HG03039 (cell line): ENCODE measurements around the gene PLP2.

Experiments used
- ATAC-seq: cut with Tn5 transposase; IDR thresholded peaks from one replicate; pipeline ENCODE4 v1.9.1; 2021; ENCODE audit warnings: mild to moderate bottlenecking, moderate library complexity; ENCODE audit not compliant: unreplicated experiment

PLP2 gene

GRCh38 chrX:49186125-49187027, 14.7 kb downstream of the PLP2 start, which contains the start of gene PRICKLE3:
Gene PRICKLE3 (minus strand): TSS chrX:49186373. CDS start chrX:49186297, 76 bp downstream.
- ATAC-seq = peak; percentile 26

DNA sequence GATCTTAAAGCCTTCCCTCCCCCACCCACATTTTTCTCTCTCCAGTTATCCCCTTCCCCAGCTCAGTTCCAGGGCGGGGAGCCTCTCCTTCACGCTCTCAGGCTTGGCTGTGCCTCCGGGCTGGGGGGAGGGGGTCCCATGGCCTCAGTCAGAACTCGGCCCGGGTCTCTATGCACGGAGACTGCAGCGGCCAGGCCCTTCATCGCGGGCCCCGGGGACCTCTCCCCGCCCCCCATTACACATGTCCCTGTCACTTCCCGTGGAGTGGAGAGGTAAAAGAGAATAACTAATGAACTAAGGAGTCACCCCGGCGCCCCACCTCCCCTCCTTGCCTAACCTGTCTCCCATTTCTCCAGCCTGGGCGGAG, 15.3 kb downstream of the PLP2 start:
- no peak for ATAC-seq

DNA sequence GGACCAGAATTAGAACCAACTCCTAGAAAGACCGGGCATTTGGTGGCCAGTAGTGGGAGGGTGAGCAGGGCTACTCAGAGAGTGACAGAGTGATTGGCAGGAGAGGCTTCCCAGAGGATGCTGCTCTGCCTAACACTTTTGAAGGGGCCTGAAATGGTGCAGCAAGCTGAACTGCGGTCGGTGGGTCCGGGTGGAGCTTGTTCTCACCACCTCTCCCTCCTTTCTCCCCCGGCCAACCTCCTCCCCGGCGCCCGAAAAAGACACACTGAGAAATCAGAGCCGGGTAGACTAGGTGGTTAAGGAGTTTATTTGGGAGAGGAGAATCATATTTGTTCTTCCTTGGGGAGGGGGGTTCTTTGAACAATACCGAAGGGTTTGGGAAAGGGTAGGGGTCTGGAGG, 15.8 kb downstream of the PLP2 start:
- ATAC-seq = no peak

DNA sequence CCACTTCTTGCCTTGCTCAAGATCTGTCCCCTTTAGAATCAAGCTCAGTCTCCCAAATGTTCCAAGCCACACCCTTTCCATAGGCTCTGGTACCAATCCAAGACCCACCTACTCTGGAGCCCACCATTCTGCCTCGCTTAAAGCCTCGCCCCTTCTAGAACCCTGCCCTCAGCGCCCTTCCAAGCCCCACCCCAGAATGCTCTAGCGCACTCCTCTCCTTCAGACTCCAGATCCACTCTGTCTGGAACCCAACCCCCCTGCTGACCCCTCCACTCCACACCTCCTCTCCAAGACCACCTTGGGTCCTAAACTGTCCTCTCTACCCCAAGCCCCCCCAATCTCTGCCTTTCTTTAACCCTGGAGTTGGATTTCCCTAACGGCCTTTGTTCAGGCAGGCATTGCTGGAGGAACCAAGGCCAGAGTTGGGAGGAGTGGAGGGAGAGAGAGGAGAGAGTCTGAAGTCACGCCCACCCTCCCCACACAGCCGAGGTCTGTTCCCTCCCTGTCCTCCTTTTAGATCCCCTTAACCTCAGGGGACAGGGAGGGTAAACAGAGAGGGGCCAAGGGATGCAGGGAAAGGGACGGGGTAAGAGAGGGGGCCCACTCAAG, 16.9 kb downstream of the PLP2 start:
- ATAC-seq = no peak

DNA sequence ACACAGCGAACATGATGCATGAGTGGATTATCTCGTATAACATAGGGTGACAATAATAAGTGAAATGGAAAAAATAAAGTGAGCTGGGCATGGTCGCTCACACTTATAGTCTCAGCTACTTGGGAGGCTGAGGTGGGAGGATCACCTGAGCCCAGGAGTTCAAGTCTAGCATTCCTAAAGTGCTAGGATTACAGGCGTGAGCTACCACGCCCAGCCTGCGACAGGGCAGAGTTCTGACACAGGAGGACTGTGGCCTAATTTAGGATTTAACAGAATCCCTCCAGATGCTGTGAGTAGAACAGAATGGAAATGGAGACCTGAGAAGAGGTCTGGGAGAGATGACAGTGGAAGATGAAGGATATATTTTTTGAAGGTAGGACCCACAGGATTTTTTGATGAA, 17.9 kb downstream of the PLP2 start:
- ATAC-seq = no peak

DNA sequence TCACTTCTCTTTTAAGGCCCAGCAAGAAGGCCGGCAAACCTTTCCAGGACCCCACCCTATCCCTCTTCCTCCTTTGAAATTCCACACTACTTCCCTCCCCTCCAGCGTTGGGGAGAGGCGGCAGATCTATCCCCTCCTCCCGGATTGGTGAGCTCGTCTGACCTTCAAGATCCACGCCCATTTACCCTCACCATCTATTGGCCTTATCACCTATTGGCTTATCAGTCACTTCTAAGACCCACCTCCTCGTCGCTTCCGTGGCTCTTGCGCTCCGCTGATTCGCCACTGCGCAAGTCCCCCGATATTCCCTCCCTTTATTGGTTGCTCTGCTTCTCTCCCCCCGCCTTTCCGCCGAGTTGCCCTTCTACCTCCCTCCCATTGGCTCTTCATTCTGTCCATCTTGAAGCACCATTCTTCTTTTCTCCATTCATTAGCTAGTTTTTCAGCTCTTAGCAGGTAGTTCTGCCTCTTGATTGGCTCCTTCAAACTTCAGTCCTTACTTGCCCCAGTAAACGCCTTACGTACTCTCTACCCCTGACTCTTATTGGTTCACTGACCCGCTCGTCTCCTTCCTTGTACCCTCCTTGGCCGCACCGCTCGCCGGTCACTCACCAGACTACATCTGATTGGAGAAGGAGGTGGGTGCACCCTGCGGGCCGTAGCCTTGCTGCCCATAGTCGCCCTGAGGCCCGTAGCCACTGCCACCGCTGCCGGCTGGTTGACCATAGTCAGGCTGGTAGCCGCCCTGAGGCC, 19.3 kb downstream of the PLP2 start:
- ATAC-seq = peak; percentile 85

DNA sequence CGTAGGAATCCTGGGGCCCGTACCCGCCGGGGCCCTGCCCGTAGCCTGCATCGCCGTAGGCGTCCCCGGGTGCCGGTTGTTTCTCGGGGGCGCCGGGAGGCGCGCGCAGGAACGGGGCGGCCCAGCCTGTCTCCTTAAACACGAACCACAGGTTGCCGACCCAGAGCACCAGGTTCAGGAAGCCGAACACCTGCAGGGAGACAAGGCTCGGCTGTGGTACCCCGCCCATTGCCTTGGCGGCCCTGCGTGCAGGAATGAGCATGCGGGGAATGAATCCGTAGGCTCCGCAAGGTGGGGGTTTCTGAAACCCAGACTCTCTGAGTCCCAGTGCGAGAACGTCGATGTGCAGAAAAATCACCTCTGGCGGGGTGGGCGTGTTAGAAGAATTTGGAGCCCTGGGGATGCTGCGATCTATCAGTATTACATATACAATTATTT, 19.9 kb downstream of the PLP2 start:
- ATAC-seq = peak; percentile 2

- ATAC-seq = no peak
These were observed 21.1 kb downstream of the PLP2 start for GRCh38 chrX:49192722-49193328.

GRCh38 chrX:49193542-49193964, 21.9 kb downstream of the PLP2 start:
- no peak for ATAC-seq

GRCh38 chrX:49197543-49198087, 25.9 kb downstream of the PLP2 start:
- ATAC-seq = no peak

- ATAC-seq = no peak
These were observed 27.0 kb downstream of the PLP2 start for GRCh38 chrX:49198540-49199314.

GRCh38 chrX:49199315-49199595, 27.6 kb downstream of the PLP2 start:
- no peak for ATAC-seq

- ATAC-seq = peak; percentile 95
These were observed 28.4 kb downstream of the PLP2 start, which contains the start of gene SYP for GRCh38 chrX:49199906-49200771. Gene SYP (minus strand): TSS chrX:49200193. CDS start chrX:49200186, 7 bp downstream.

GRCh38 chrX:49202022-49202421, 30.3 kb downstream of the PLP2 start:
- ATAC-seq = no peak

GRCh38 chrX:49203536-49203935, 31.8 kb downstream of the PLP2 start:
- ATAC-seq = no peak

DNA sequence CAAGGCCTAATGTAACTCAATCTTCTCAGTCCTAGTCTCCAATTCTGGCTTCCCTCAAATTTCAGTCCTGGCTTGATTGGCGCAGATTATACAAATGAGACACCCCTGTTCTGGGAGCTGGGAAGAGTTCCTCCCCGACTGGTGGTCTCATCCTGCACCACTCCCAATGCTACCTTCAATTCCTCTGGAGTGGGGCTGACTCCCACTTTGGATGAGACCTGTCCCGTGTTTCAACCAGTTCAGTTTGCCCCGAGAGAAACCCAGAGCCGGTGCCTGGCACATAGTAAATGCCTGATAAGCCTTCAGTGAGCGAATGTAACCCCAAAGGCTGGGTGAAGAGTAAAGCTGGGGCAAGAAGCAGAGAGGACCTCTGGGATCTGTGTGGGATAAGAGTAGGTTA, 32.3 kb downstream of the PLP2 start:
- ATAC-seq = no peak

DNA sequence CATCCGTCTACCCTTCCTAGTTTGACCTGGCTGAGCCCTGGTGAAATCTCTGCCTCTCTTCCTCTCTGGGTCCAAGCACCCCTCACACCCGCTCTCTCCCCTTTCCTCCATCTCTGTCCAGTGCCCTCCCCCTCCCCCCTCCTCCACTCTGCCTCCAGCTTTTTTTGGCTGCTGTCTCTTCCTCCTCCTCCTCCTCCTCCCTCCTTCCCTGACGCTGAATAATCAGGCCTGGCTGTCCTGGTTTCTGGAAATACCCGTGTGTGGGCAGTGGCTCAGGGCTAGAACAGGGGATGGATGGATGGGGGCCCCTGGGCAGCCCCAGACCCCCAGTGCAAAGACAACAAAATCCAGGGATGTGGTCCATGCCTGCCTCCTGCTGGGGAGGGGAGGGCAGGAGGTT, 33.0 kb downstream of the PLP2 start:
- no peak for ATAC-seq

- ATAC-seq = no peak
These were observed 33.7 kb downstream of the PLP2 start for GRCh38 chrX:49205443-49205842.

DNA sequence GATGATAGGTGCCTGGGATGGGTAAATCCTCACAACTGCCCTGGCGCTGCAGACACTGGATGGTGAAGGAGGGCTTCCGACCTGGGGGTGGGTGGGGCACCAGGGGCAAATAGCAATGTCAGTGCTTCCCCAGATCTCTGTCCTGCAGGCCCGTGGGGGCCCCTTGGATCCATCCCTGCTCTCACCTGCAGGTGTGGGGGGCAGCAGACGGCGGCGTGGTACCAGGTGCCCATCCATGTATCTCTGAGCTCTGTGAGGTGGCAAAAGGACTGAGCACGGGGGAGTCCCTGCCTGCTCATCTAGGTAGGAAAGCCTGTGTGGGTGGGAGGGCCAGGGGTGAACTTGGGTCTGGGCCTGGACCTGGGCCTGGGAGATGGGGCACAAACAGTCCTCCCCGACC, 34.8 kb downstream of the PLP2 start:
- no peak for ATAC-seq
